ENCODE measurements around the gene MAST2. TPM values are rescaled to one million over a fixed set of nuclear protein-coding genes. Genes with fewer than 3 reads are reported as not detected.

Gene MAST2
- total RNA-seq, 1 experiment from 2014 or later: 41.9 TPM

- Histone ChIP-seq H3K4me3 (replicated peaks in 1 of 2; ENCODE audit: low read depth in 1 of 2, low read length in 2 of 2) (no peak overlapping the region), H4K20me1 (ENCODE audit: insufficient read depth) (no peaks in the 10 kb centered on the region), H3K9ac (ENCODE audit: low read length) (no peak overlapping the region), H3K4me1 (ENCODE audit: control insufficient read depth in 1 of 2, insufficient read depth in 2 of 2, low read length in 2 of 2) (no peaks in the 10 kb centered on the region), H3K27me3 (ENCODE audit: insufficient read depth, low read length) (no peaks in the 10 kb centered on the region), H3K79me2 (ENCODE audit: insufficient read depth, low read length) (no peaks in the 10 kb centered on the region), H3K9me2 (ENCODE audit: insufficient read depth) (no peaks in the 10 kb centered on the region), H3K4me2 (ENCODE audit: low read length) (no peak overlapping the region), H2AFZ (ENCODE audit: low read depth, low read length, poor library complexity, severe bottlenecking) (no peak overlapping the region), H3K36me3 (ENCODE audit: control insufficient read depth in 1 of 2, insufficient read depth in 2 of 2, low read length in 2 of 2) (peaks cover 3% of the 10 kb centered on the region in 2 experiments; a peak in 2 of 4 replicates), H3K9me3 (ENCODE audit: control insufficient read depth in 1 of 2, insufficient read depth in 1 of 2, low read depth in 1 of 2, low read length in 2 of 2) (no peaks in the 10 kb centered on the region), H3K27ac (ENCODE audit: low read depth, low read length) (no peak overlapping the region)
- DNase-seq (ENCODE audit: low read depth, low spot score) (no peak), ATAC-seq (no peak)
- ChIA-PET CTCF (no interaction called here), POLR2A (no interaction called here), RAD21 (ENCODE audit: low non-redundant PET in 1 of 2, low total read pairs in 2 of 2, uncharacterized antibody in 2 of 2, unreplicated experiment in 2 of 2) (no interaction called here)
- intact Hi-C loops (cut with micrococcal nuclease): no loop called here
- no TSS peak for BruUV-seq (replicated peaks)
- TF ChIP-seq SP1 (IDR thresholded peaks at IDR 0.05; ENCODE audit: low read depth) (no peak), EZH2 (IDR thresholded peaks at IDR 0.05) (no peak), YY1 (IDR thresholded peaks at IDR 0.05; ENCODE audit: extremely low read depth, insufficient replicate concordance, low read depth, low read length) (no peak), RAD21 (IDR thresholded peaks at IDR 0.05; ENCODE audit: low read depth) (no peak)
- TF ChIP-seq, protein P1, sequence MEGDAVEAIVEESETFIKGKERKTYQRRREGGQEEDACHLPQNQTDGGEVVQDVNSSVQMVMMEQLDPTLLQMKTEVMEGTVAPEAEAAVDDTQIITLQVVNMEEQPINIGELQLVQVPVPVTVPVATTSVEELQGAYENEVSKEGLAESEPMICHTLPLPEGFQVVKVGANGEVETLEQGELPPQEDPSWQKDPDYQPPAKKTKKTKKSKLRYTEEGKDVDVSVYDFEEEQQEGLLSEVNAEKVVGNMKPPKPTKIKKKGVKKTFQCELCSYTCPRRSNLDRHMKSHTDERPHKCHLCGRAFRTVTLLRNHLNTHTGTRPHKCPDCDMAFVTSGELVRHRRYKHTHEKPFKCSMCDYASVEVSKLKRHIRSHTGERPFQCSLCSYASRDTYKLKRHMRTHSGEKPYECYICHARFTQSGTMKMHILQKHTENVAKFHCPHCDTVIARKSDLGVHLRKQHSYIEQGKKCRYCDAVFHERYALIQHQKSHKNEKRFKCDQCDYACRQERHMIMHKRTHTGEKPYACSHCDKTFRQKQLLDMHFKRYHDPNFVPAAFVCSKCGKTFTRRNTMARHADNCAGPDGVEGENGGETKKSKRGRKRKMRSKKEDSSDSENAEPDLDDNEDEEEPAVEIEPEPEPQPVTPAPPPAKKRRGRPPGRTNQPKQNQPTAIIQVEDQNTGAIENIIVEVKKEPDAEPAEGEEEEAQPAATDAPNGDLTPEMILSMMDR (IDR thresholded peaks at IDR 0.05 in 2 of 3, conservative IDR thresholded peaks at IDR 0.05 in 1 of 3; ENCODE audit: borderline replicate concordance in 1 of 3, insufficient read depth in 1 of 3, low read depth in 2 of 3, low read length in 2 of 3): no peak
Measured at GRCh38 chr1:46030876-46031660, 227.7 kb downstream of the MAST2 start.
